Cardiac muscle cell (in vitro differentiated cells and primary cell): ENCODE results near the gene TP53TG5. TPM values are rescaled to one million over a fixed set of nuclear protein-coding genes. Genes with fewer than 3 reads are reported as not detected.

Experiments
- DNase-seq, 2 donors: peaks; one replicate each; pipeline versions ENCODE4 v3.0.0 to v3.0.0-alpha.2; 2010 to 2017; ENCODE audit warnings: low read depth in 1 of 2, low spot score in 1 of 2
- H3K27ac ChIP-seq: fragments of 200-600 bp; sonication (generic); 2 replicates; pipeline ENCODE4 v1.5.1; 2016
- H3K27me3 ChIP-seq: fragments of 200-600 bp; sonication (generic); 2 replicates; pipeline ENCODE4 v1.6.0; 2016; ENCODE audit warnings: control low read depth
- H3K36me3 ChIP-seq: fragments of 200-600 bp; sonication (generic); 2 replicates; pipeline ENCODE4 v1.5.1; 2016; ENCODE audit warnings: control low read depth
- H3K4me1 ChIP-seq: fragments of 200-600 bp; sonication (generic); 2 replicates; pipeline ENCODE4 v1.8.1; 2017; ENCODE audit warnings: low read depth, mild to moderate bottlenecking, mixed run types
- H3K4me3 ChIP-seq: fragments of 200-600 bp; sonication (generic); 2 replicates; pipeline ENCODE4 v1.5.1; 2016; ENCODE audit warnings: mild to moderate bottlenecking
- H3K9me3 ChIP-seq: fragments of 200-600 bp; sonication (generic); 2 replicates; pipeline ENCODE4 v1.5.1; 2017; ENCODE audit warnings: low read depth, mild to moderate bottlenecking, control low read depth
- polyA plus RNA-seq: library from polyadenylated mRNA; unstranded; fragments of >200 nt; fragmentation: Nextera tagmentation; extraction: Ambion mirVana; gene quantifications from 2 replicates; pipeline ENCODE4 v1.2.1, GENCODE V29; 2016
- total RNA-seq: library from RNA; depleted of rRNA; stranded (reverse); fragments of >200 nt; gene quantifications from 2 replicates; pipeline ENCODE4 v1.2.3, GENCODE V29; 2016
- TF ChIP-seq, protein P1 (sequence below): IDR thresholded peaks from 2 replicates; pipeline ENCODE4 v1.5.1; 2012; ENCODE audit warnings: low read depth, mild to moderate bottlenecking, low read length

Gene TP53TG5
- total and polyA plus RNA-seq, 2 experiments from 2014 or later: 0.39 to 3.5 TPM

DNA sequence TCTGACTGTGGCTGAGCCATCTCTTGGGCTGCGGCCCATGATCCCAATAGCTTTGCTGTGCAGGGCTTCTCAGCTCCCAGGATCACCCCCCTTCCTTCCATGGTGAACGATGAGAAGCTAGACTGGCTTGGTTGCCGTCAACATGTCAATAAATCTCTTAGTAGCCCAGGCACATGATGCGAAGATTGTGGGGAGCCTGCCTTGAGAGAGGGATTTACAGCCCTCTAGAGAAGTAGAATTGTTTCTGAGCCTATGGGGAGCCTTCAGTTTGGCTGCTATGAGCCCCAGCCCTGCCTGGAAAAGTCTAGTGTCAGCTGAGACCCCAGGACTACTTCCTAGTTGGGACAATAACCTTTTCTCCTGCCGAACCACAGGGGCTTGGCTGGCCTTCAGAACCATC is 34.5 kb upstream of the TP53TG5 start:
- DNase-seq: no peak
- peaks cover 15% of the 10 kb centered on the region for H3K4me1 ChIP-seq
- TF ChIP-seq, protein P1, sequence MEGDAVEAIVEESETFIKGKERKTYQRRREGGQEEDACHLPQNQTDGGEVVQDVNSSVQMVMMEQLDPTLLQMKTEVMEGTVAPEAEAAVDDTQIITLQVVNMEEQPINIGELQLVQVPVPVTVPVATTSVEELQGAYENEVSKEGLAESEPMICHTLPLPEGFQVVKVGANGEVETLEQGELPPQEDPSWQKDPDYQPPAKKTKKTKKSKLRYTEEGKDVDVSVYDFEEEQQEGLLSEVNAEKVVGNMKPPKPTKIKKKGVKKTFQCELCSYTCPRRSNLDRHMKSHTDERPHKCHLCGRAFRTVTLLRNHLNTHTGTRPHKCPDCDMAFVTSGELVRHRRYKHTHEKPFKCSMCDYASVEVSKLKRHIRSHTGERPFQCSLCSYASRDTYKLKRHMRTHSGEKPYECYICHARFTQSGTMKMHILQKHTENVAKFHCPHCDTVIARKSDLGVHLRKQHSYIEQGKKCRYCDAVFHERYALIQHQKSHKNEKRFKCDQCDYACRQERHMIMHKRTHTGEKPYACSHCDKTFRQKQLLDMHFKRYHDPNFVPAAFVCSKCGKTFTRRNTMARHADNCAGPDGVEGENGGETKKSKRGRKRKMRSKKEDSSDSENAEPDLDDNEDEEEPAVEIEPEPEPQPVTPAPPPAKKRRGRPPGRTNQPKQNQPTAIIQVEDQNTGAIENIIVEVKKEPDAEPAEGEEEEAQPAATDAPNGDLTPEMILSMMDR: no peak
- H3K36me3 ChIP-seq: peaks cover 20% of the 10 kb centered on the region
- H3K27me3 ChIP-seq: no peaks in the 10 kb centered on the region
- no peak overlapping the region for H3K27ac ChIP-seq
- no peak overlapping the region for H3K4me3 ChIP-seq
- no peaks in the 10 kb centered on the region for H3K9me3 ChIP-seq

DNA sequence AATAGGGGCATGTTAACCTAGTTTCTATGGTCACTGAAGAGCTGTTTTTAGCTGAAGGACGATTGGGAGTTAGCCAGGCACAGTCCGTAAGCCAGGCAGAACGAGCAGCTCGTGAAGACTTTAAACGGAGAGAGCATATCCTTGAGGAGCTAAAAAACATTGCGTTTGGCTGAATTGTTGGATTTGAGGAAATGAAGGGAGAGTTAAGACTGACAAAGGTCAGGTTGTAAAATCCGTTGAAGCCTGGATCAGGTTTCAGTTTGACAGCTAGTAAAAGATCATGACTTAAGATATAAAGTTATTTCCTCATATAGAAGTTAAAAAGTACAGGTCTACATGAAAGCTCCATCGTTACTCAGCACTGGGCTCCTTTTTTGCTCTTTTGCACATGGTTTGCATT is 32.8 kb upstream of the TP53TG5 start:
- no peak overlapping the region for H3K27ac ChIP-seq
- DNase-seq: no peak
- peaks cover 20% of the 10 kb centered on the region for H3K36me3 ChIP-seq
- peaks cover 3% of the 10 kb centered on the region for H3K27me3 ChIP-seq
- peaks cover 12% of the 10 kb centered on the region for H3K4me1 ChIP-seq
- TF ChIP-seq, protein P1: no peak
- H3K9me3 ChIP-seq: no peaks in the 10 kb centered on the region
- H3K4me3 ChIP-seq: no peak overlapping the region

DNA sequence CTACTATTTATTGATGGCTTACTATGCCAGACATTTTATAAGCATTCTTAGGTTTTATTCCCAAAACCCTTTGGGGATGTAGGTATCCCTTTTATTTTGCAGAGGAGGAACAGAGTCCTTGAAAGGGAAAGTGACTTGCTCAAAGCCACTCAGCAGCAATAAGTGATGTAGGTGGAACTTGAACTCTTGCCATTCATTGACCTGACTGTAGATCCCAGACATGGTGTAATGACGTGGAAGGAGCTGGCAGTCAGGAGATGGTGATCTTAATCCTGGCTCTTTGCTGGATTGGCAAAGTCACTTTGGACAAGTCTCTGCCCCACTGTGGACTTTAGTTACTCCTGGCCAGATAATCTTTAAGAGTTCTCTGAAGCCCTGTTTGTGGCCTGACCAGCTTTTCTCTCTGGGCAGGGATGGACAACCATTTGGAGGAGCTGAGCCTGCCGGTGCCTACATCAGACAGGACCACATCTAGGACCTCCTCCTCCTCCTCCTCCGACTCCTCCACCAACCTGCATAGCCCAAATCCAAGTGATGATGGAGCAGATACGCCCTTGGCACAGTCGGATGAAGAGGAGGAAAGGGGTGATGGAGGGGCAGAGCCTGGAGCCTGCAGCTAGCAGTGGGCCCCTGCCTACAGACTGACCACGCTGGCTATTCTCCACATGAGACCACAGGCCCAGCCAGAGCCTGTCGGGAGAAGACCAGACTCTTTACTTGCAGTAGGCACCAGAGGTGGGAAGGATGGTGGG is 31.6 kb upstream of the TP53TG5 start:
- no peak for DNase-seq
- H3K4me3 ChIP-seq: no peak overlapping the region
- H3K4me1 ChIP-seq: peaks cover 9% of the 10 kb centered on the region
- H3K27me3 ChIP-seq: peaks cover 11% of the 10 kb centered on the region
- no peak overlapping the region for H3K27ac ChIP-seq
- no peaks in the 10 kb centered on the region for H3K9me3 ChIP-seq
- peaks cover 20% of the 10 kb centered on the region for H3K36me3 ChIP-seq
- TF ChIP-seq, protein P1: no peak

DNA sequence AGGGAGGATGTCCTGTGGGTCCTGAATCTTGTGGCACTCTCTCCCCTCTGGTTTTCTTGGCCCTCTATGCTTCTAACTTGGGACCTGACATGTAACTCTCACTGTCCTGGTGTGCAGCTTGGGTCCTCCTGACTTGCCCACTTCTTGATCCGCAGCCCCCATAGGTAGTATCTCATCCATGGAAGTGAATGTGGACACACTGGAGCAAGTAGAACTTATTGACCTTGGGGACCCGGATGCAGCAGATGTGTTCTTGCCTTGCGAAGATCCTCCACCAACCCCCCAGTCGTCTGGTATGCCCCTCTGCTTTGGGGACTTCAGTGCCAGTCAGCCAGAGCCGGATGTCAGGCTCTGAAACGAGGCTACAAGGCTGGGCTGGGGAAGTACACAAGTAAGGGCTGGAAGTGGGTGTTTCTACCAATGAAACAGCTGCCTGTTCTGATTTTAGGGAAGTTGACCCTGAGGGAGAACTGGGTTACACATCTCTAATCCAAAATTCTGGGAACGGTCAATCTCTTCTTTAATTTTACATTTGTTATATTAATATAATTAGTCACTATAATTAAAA is 30.6 kb upstream of the TP53TG5 start:
- no peak overlapping the region for H3K27ac ChIP-seq
- peaks cover 9% of the 10 kb centered on the region for H3K4me1 ChIP-seq
- no peak for DNase-seq
- TF ChIP-seq, protein P1: no peak
- no peak overlapping the region for H3K4me3 ChIP-seq
- peaks cover 20% of the 10 kb centered on the region for H3K36me3 ChIP-seq
- H3K27me3 ChIP-seq: peaks cover 20% of the 10 kb centered on the region
- no peaks in the 10 kb centered on the region for H3K9me3 ChIP-seq

DNA sequence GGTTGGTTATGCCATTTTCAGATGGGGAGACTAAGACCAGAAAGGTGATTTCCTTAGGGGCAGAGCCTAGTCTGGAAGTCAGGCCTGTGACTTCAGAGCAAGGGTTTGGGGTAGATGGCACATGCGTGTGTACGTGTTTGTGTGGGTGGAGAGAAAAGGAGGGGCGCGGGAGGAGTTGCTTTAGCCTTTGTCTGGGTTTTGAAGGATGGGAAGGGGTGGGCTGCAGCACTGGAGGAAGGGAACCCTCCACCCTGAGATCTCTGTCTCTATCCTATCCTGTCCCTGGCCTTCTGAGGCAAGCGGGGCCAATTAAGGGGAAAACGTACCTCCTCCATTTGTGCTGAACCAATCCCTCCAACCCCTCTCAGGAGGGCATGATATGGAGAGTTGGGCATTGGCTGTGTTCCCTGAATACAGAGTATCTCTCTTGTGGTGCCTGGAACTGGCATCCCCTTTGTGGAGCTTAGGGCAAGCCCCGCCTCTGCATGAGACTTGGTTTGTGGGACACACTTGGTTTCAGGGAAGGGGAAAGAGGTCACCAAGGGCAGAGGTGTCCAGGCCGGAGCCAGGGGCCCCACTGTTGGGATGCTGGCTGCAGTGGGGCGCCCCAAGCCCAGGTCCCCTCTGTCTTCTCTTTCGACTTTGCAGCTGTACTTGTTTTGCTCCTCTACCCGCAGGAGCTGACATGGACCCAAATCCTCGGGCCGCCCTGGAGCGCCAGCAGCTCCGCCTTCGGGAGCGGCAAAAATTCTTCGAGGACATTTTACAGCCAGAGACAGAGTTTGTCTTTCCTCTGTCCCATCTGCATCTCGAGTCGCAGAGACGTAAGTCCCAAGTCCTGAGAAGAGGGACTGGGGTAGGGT is 29.9 kb upstream of the TP53TG5 start, which contains the start of gene DBNDD2:
Gene DBNDD2, plus strand, starts transcription at position 507 of the 863 bp plus-strand sequence. Its CDS starts 179 bp downstream, at position 686.
- Histone ChIP-seq H3K4me1 (peaks cover 9% of the 10 kb centered on the region), H3K27me3 (peaks cover 20% of the 10 kb centered on the region), H3K9me3 (no peaks in the 10 kb centered on the region), H3K4me3 (peak within 1 kb of the TSS; percentile 64), H3K36me3 (peaks cover 20% of the 10 kb centered on the region), H3K27ac (peak within 1 kb of the TSS; percentile 88)
- TF ChIP-seq, protein P1: no peak
- no peak for DNase-seq
